HG02623 (cell line): ENCODE results near the gene TNRC6C.

ENCODE experiments used
- ATAC-seq: cut with Tn5 transposase; IDR thresholded peaks from one replicate; pipeline ENCODE4 v1.9.1; 2021; ENCODE audit warnings: moderate library complexity; ENCODE audit not compliant: unreplicated experiment

Gene TNRC6C

DNA sequence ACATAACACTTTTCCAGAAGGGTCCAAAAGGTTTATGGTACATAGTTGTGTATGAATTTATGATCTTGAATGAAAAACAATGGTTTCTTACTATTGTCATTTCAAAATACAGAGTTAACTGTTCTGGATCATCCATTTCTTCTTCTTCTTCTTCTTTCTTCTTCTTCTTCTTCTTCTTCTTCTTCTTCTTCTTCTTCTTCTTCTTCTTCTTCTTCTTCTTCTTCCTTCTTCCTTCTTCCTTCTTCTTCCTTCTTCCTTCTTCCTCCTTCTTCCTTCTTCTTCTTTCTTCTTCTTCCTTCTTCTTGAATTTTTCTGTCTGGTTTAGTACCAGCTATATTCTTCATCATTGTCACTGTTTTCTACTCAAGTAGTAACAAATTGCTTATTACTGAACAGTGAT is 47.8 kb downstream of the TNRC6C start:
- ATAC-seq, result no peak

GRCh38 chr17:78007647-78008046 is 49.1 kb downstream of the TNRC6C start:
- no peak for ATAC-seq

GRCh38 chr17:78010759-78011158 is 52.3 kb downstream of the TNRC6C start:
- ATAC-seq, result no peak

DNA sequence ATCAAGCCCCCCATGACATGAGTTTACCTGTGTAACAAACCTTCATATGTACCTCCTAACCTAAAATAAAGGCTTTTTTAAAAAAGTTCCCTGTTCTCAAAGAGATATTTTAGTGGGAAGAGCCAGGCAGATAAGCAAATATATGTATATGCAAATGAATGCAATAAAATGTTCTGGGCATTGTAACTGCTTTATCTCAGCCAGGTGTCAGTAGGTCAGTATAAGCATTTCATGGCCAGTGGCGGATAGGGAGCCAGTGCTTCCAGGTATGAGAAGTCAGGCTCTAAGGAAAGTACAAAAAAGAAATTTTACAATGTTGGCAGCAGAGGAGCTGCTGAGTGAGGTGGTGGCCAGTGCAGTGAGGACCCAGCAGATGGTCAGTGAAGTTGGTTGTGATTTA is 53.9 kb downstream of the TNRC6C start:
- ATAC-seq, result no peak

GRCh38 chr17:78013683-78014467 is 55.4 kb downstream of the TNRC6C start:
- no peak for ATAC-seq

DNA sequence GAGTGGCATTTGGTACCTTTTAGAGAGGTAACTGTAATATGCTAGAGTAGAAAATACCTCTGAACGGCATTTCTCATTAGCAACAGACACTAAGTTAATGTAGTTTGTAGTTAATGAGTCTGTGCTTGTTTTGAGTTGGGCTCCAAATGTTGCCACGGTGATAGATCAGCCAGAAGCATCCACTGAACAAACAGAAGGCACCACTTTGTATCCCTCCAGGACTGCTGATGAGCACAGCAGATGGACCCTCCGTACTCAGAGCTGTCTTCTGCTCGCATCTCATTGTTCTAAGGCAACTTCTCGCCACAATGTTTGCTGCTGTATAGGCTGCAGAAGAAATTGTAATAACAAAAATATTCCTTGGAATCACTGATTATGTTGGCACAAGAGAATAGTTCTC is 56.1 kb downstream of the TNRC6C start:
- ATAC-seq, result no peak

DNA sequence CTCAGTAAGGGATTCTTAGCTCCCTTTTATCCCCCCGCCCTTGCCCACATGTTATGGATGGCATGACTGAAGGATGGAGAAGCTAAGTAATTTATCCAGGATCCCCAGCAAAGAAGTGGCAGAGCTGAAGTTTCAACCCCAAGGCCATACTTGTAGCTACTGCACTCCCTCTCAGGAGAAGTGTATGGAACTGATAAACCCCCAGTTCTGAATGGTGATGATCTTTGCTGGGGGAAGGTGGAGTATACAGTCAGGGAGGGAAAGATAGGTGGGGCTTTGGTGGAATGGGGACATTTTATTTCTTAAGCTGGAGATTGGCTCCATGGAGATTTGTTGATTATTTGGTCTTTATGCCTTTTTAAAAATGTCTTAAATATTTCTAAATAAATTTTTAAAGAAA is 58.3 kb downstream of the TNRC6C start:
- ATAC-seq, result no peak

DNA sequence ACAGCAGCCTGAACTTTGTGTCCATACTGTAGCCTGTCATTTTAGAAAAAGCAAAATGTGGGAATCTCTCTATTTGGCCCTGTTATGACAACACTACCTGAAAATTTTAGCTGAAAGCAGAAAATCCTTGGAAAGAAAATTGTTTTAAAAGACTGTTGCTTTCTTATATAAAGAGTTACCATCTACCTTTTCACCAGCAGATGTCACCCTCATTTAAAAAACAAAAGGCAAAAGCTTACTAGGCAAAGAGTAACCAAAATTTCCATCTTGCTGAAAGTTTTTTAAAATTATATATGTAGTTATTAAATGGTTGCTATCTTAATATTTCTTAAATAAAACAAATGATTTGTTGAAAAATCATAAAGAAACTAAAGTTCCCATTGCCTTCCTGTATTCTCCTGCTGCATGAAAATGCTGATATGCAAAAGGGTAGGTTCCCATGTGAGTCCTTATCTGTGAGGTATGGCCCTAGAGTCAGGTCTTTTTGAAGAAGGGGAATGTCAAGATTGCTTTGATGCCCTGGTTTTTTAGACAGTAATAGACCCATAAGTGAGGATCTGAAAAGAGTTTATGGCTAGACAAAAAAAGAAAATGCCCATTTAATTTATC is 61.0 kb downstream of the TNRC6C start:
- no peak for ATAC-seq

DNA sequence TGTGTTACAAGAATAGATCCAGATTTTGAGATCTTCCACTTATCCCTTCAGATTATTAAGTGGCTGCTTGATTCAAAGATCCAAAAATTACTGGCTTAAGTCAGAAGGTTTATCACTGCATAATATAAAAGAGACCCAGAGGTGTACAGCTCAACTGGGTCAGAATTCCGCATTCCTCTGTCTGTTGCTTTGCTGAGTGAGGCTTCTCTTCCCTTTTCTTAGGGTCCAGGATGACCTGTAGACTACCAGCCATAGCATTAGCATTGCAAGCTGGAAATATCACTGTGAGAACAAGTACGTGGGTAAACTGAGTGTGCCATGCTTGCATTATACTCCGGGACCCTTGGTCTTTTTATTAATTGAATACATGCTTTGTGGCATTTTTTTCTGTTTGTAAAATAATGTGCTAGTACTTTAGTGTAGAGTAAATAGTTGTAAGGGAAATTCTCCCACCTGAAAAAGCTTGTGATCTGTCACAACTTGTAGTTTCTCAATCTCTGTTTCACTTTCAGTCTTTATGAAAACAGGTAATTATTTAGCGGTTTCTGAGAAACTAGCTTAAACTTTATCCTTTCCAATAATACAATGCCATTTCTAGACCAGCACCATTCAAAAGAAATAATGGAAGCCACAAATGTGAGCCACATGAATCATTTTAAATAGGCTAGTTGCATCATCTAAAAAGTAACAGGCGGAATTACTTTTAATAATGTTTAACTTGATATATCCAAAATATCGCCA is 61.6 kb downstream of the TNRC6C start:
- ATAC-seq, result no peak

GRCh38 chr17:78020717-78021108 is 62.2 kb downstream of the TNRC6C start:
- ATAC-seq, result no peak

GRCh38 chr17:78022425-78022824 is 63.9 kb downstream of the TNRC6C start:
- no peak for ATAC-seq

DNA sequence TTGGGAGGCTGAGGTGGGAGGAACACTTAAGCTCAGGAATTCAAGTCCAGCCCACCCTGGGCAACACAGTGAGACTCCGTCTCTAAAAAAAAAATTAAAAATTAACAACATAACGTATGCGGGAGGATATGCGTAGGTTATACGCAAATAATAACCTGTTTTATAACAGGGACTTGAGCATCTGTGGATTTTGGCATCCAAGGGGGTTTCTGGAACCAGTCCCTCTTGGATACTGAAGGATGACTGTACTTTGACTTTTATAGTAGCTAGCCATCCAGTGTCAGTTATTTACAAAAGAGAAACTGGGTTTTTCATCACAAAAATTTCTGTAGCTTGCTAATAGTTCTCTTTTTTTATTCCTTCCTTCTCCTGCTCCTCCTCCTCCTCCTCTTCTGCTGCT is 64.5 kb downstream of the TNRC6C start:
- no peak for ATAC-seq

GRCh38 chr17:78026381-78026780 is 67.9 kb downstream of the TNRC6C start:
- ATAC-seq, result no peak

DNA sequence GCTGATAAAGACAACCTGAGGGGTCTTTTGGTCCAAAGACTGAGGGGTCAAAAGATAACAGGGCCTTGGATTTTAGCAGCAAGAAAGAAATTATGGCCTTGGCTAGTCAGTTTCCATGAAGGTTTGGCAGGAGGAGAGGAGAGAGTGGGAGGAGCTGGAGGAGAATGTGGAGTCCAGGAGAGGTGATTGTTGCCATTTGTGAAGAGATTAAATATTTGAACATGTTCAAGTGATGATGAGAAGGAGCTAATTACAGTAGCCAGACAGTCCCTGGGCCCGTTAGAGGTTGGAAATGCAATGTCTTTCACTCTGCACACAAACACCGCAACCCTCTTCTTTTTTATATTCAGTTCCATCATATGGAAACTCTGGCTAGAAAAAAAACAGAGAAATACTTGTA is 68.6 kb downstream of the TNRC6C start:
- ATAC-seq, result no peak

DNA sequence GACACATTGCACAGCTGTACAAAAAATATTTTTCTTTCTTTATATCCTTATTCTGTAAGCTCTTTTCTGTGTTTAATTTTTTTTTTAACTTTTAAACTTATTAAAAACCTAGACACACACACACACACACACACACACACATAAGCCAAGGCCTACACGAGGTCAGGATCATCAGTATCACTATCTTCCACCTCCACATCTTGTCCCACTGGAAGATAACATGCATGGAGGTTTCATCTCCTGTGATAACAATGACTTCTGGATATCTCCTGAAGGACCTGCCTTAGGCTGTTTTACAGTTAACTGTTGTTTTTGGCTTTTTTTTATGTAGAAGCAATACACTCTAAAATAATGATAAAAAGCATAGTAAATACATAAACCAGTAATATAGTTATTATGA is 71.2 kb downstream of the TNRC6C start:
- ATAC-seq, result no peak

GRCh38 chr17:78031435-78031834 is 72.9 kb downstream of the TNRC6C start:
- ATAC-seq, result no peak

DNA sequence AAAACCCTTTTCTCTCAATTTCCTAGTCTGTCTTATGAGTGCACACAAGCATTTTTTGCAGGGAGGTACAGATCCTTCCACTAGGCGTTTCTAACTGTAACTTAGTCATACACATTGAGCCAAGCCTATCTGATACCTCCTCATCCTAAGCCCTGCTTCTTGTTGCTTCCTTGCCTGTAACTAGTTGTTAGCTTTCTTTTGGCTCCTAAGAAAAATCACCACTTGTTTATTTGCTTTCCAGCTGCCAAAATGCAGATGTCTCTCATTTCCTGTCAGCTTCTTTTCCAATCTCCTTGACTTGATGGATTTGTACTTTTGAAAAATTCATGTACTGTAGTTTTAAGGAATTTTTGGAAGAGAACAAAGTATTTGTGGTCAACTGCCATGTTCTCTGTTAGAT is 73.7 kb downstream of the TNRC6C start:
- ATAC-seq, result no peak

GRCh38 chr17:78034429-78035091 is 76.1 kb downstream of the TNRC6C start:
- ATAC-seq, result no peak

DNA sequence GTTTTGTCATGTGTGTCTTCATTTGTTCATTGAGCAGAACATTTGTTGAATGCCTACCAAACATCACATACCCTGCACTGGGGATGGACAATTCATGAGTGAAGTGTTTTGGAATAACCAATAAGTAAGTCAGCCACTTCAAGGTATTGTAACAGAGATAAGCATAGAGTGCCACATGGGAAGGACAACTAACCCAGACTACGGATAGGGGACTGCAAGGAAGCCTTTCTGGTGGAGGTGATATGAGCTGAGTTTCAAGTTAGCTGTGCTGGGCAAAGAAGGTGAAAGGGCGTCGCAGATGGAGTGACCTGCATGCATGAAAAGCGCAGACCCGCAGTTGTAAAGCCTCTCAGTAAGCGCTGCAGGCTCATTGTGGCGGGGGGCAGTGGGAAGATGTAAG is 78.8 kb downstream of the TNRC6C start:
- ATAC-seq, result no peak

DNA sequence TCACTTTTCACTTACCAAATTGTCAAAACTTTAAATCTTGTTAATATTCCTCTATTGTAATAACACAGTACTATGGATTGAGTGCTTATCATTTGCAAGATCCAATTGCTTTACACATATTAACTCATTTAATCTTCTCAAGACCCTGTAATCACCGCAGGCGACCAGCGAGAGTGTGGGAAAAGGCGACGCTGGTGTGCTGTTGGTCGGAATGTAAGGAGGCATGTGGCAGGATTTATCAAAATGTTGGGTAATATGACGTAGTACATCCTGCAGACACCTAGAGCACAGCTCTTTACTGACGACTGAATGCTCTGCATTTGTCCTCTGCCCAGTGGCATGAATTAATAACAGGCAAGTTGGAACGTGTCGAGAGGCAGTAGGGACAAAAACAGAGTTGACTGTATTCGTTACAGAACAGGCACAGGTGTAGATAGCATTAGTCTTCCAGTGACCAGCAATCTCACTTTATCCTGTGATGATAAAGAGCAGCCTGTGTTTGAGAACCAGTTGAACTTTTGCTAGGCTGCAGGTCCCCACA is 80.3 kb downstream of the TNRC6C start:
- no peak for ATAC-seq

GRCh38 chr17:78039581-78039980 is 81.1 kb downstream of the TNRC6C start:
- no peak for ATAC-seq
